GM19043 (cell line): ENCODE results near the gene C10orf90.
"Not testable (repeated sequence)": the region's sequence is repeated elsewhere in the genome, so short reads cannot be mapped to it uniquely, and the experiment has no call there.

ENCODE experiments used
- ATAC-seq: cut with Tn5 transposase; IDR thresholded peaks from one replicate; pipeline ENCODE4 v1.9.1; 2021; ENCODE audit warnings: low read depth; ENCODE audit not compliant: unreplicated experiment

C10orf90 gene

GRCh38 chr10:126402721-126403695 lies 267.5 kb downstream of the C10orf90 start:
- no peak for ATAC-seq

- ATAC-seq: no peak
Observed at GRCh38 chr10:126400641-126401040, 269.9 kb downstream of the C10orf90 start.

GRCh38 chr10:126398924-126399323 lies 271.6 kb downstream of the C10orf90 start:
- ATAC-seq: no peak

- ATAC-seq: no peak
Observed at GRCh38 chr10:126398383-126398743, 272.1 kb downstream of the C10orf90 start.

GRCh38 chr10:126397640-126398382 lies 272.7 kb downstream of the C10orf90 start:
- ATAC-seq: no peak

- ATAC-seq: no peak
Observed at GRCh38 chr10:126397156-126397555, 273.3 kb downstream of the C10orf90 start.

GRCh38 chr10:126394948-126395347 lies 275.5 kb downstream of the C10orf90 start:
- no peak for ATAC-seq

GRCh38 chr10:126393076-126393475 lies 277.4 kb downstream of the C10orf90 start:
- no peak for ATAC-seq

- no peak for ATAC-seq
Observed at GRCh38 chr10:126392469-126392868, 278.0 kb downstream of the C10orf90 start.

GRCh38 chr10:126392068-126392467 lies 278.4 kb downstream of the C10orf90 start:
- ATAC-seq: no peak

GRCh38 chr10:126391192-126391885 lies 279.2 kb downstream of the C10orf90 start:
- no peak for ATAC-seq

GRCh38 chr10:126390324-126390723 lies 280.2 kb downstream of the C10orf90 start:
- ATAC-seq: no peak

- no peak for ATAC-seq
Observed at GRCh38 chr10:126387931-126388911, 282.3 kb downstream of the C10orf90 start, which contains the start of gene ADAM12. TSS of gene ADAM12 (minus strand) at chr10:126388477. CDS start at chr10:126388145, 332 bp downstream.

GRCh38 chr10:126387041-126387921 lies 283.2 kb downstream of the C10orf90 start:
- peak; percentile 65 for ATAC-seq

- ATAC-seq: no peak
Observed at GRCh38 chr10:126384269-126384873, 286.1 kb downstream of the C10orf90 start.

GRCh38 chr10:126380352-126381076 lies 290.0 kb downstream of the C10orf90 start:
- no peak for ATAC-seq

GRCh38 chr10:126379166-126379565 lies 291.3 kb downstream of the C10orf90 start:
- not testable (repeated sequence) for ATAC-seq

- no peak for ATAC-seq
Observed at GRCh38 chr10:126376956-126377355, 293.5 kb downstream of the C10orf90 start.
